WTC11 (cell line): Measurements from ENCODE around the gene KRTAP5-9. TPM values are rescaled to one million over a fixed set of nuclear protein-coding genes. Genes with fewer than 3 reads are reported as not detected.
"Not testable (repeated sequence)": the region's sequence is repeated elsewhere in the genome, so short reads cannot be mapped to it uniquely, and the experiment has no call there.

Source experiments
- ATAC-seq: fragments of 200-7000 bp; cut with Tn5 transposase; 2 replicates; pipeline ENCODE4 v1.10.0; 2021; ENCODE audit warnings: mild to moderate bottlenecking, moderate library complexity
- CTCF ChIA-PET: fragments of 300-600 bp; sonication (Branson Sonifier 250); formaldehyde crosslinking; loops from one replicate; lab custom pipeline; 2021; ENCODE audit warnings: antibody characterized with exemption; lab: Charles Lee
- POLR2A ChIA-PET: fragments of 350-600 bp; sonication (Branson Sonifier 250); formaldehyde crosslinking; loops from one replicate; lab custom pipeline; 2021; ENCODE audit warnings: antibody characterized with exemption; lab: Charles Lee
- DNase-seq: peaks from one replicate; pipeline ENCODE4 v3.0.0; 2021; ENCODE audit warnings: low spot score
- H3K27ac Mint-ChIP-seq: 2 replicates; pipeline ENCODE4 v1.8.0; 2021; ENCODE audit warnings: mixed read lengths
- H3K27me3 Mint-ChIP-seq: 2 replicates; pipeline ENCODE4 v1.8.0; 2021; ENCODE audit warnings: low read depth, mild to moderate bottlenecking, moderate library complexity, mixed read lengths
- H3K36me3 Mint-ChIP-seq: 2 replicates; pipeline ENCODE4 v1.8.0; 2021; ENCODE audit warnings: mixed read lengths
- H3K4me1 Mint-ChIP-seq: 2 replicates; pipeline ENCODE4 v1.8.0; 2022; ENCODE audit warnings: mixed read lengths
- H3K4me3 Mint-ChIP-seq: 2 replicates; pipeline ENCODE4 v1.8.0; 2021; ENCODE audit warnings: mild to moderate bottlenecking, moderate library complexity, mixed read lengths
- H3K9me3 Mint-ChIP-seq: 2 replicates; pipeline ENCODE4 v1.8.0; 2021; ENCODE audit warnings: mixed read lengths
- AR ChIP-seq: fragments of 250-450 bp; sonication (Bioruptor Pico); IDR thresholded peaks from 2 replicates; pipeline ENCODE4 v1.9.0; 2021; ENCODE audit warnings: mild to moderate bottlenecking
- E2F1 ChIP-seq: sonication (generic); formaldehyde crosslinking; IDR thresholded peaks from 2 replicates; pipeline ENCODE4 v1.8.0; 2022; ENCODE audit warnings: mild to moderate bottlenecking, missing genetic modification reagents
- ETV6 ChIP-seq: sonication (generic); formaldehyde crosslinking; IDR thresholded peaks from 2 replicates; pipeline ENCODE4 v1.8.1; 2022; ENCODE audit warnings: mild to moderate bottlenecking, missing genetic modification reagents
- HMGA2 ChIP-seq: fragments of 250-450 bp; sonication (Bioruptor Pico); IDR thresholded peaks from 2 replicates; pipeline ENCODE4 v1.4.0; 2021; ENCODE audit warnings: mild to moderate bottlenecking, moderate library complexity
- KAT7 ChIP-seq: sonication (generic); formaldehyde crosslinking; IDR thresholded peaks from 2 replicates; pipeline ENCODE4 v1.8.1; 2023; ENCODE audit warnings: missing genetic modification reagents, mild to moderate bottlenecking, borderline replicate concordance
- NR3C1 ChIP-seq: sonication (generic); formaldehyde crosslinking; conservative IDR thresholded peaks from 2 replicates; pipeline ENCODE4 v1.8.1; 2023; ENCODE audit warnings: low read depth, mild to moderate bottlenecking, missing genetic modification reagents
- ZNF138 ChIP-seq: sonication (generic); formaldehyde crosslinking; conservative IDR thresholded peaks from 2 replicates; pipeline ENCODE4 v1.8.1; 2022; ENCODE audit warnings: mild to moderate bottlenecking, moderate library complexity, missing genetic modification reagents
- ZNF317 ChIP-seq: sonication (generic); formaldehyde crosslinking; IDR thresholded peaks from 2 replicates; pipeline ENCODE4 v1.8.1; 2023; ENCODE audit warnings: low read depth, mild to moderate bottlenecking, moderate library complexity, missing genetic modification reagents, borderline replicate concordance
- total RNA-seq: library from RNA; stranded (reverse); gene quantifications from 3 replicates; pipeline ENCODE4 v1.2.3, GENCODE V29; 2021
- TF ChIP-seq, protein P1 (sequence below): fragments of 250-450 bp; sonication (Bioruptor Pico); IDR thresholded peaks from 2 replicates; pipeline ENCODE4 v1.8.0; 2021; ENCODE audit warnings: mild to moderate bottlenecking
- TF ChIP-seq, protein P2 (sequence below): sonication (generic); formaldehyde crosslinking; IDR thresholded peaks from 2 replicates; pipeline ENCODE4 v1.8.1; 2023; ENCODE audit warnings: mild to moderate bottlenecking, moderate library complexity, missing genetic modification reagents
- TF ChIP-seq, protein P3 (sequence below): fragments of 250-450 bp; sonication (Bioruptor Pico); conservative IDR thresholded peaks from 2 replicates; pipeline ENCODE4 v1.9.0; 2021; ENCODE audit warnings: mild to moderate bottlenecking

Gene KRTAP5-9
- total RNA-seq, 1 experiment from 2014 or later: not detected

DNA sequence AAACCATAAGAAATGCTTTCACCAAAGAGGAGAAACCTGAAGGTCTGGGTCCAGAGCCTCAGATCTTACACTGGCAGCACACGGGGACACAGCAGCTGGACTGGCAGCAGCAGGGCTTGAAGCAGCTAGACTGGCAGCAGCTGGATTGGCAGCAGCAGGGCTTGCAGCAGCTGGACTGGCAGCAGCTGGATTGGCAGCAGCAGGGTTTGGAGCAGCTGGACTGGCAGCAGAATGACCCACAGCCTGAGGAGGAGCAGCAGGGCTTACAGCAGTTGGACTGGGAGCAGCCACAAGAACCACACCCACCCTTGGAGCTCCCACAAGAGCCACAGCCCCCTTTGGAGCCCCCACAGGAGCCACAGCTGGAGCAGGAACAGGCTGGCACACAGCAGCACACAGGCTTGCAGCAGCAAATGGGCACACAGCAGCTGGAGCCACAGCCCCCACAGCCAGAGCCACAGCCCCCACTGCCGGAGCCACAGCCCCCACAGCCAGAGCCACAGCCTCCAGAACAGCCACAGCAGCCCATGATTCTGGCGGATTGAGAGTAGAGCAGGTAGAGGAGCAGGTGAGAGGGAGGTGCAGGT, 34.2 kb downstream of the KRTAP5-9 start, which contains the start of gene KRTAP5-11:
TSS of gene KRTAP5-11 (minus strand) at position 567 of the 587 bp plus-strand sequence. CDS start at position 529, 38 bp downstream.
- TF ChIP-seq, protein P1, sequence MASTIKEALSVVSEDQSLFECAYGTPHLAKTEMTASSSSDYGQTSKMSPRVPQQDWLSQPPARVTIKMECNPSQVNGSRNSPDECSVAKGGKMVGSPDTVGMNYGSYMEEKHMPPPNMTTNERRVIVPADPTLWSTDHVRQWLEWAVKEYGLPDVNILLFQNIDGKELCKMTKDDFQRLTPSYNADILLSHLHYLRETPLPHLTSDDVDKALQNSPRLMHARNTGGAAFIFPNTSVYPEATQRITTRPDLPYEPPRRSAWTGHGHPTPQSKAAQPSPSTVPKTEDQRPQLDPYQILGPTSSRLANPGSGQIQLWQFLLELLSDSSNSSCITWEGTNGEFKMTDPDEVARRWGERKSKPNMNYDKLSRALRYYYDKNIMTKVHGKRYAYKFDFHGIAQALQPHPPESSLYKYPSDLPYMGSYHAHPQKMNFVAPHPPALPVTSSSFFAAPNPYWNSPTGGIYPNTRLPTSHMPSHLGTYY (CRISPR knock-in tag): no peak
- TF ChIP-seq, protein P2, sequence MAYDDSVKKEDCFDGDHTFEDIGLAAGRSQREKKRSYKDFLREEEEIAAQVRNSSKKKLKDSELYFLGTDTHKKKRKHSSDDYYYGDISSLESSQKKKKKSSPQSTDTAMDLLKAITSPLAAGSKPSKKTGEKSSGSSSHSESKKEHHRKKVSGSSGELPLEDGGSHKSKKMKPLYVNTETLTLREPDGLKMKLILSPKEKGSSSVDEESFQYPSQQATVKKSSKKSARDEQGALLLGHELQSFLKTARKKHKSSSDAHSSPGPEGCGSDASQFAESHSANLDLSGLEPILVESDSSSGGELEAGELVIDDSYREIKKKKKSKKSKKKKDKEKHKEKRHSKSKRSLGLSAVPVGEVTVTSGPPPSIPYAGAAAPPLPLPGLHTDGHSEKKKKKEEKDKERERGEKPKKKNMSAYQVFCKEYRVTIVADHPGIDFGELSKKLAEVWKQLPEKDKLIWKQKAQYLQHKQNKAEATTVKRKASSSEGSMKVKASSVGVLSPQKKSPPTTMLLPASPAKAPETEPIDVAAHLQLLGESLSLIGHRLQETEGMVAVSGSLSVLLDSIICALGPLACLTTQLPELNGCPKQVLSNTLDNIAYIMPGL (CRISPR knock-in tag): no peak
- TF ChIP-seq KAT7 (CRISPR knock-in tag): no peak
- no peak for TF ChIP-seq ZNF138
- TF ChIP-seq ETV6 (CRISPR knock-in tag): no peak
- no peak for TF ChIP-seq NR3C1 (CRISPR knock-in tag)
- TF ChIP-seq, protein P3, sequence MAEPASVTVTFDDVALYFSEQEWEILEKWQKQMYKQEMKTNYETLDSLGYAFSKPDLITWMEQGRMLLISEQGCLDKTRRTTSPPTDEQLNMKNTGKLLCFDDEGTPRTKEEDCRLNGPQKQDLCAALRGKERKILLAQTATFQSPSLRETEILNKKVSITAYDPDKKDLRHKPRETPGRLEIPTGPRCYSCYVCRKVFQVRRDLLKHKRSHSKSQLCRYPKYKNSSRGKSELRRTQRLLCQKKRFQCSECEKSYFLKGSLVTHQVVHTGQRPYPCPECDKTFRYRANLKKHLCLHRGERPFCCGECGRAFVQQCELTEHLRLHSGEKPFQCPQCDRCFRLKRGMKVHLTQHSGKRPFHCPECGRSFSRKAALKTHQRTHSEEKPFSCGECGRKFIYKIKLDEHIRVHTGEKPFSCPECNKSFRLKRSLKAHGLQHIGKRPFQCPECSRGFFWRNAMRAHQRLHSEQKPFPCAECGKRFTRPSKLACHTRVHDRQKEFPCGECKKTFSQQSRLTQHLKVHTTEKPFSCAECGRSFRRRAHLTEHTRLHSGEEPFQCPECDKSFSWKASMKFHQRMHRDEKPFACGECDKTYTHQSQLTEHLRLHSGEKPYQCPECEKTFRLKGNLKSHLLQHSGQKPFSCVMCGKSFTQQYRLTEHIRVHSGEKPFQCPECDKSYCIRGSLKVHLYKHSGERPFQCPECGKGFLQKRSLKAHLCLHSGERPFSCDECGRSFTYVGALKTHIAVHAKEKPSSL (CRISPR knock-in tag): no peak
- TF ChIP-seq AR (CRISPR knock-in tag): no peak
- TF ChIP-seq HMGA2 (CRISPR knock-in tag): no peak
- TF ChIP-seq ZNF317 (CRISPR knock-in tag): no peak
- TF ChIP-seq E2F1: no peak
- TF ChIP-seq, all 79 proteins: peak for 0
- peaks cover 32% of the 10 kb centered on the region for H3K4me1 Mint-ChIP-seq
- ChIA-PET CTCF (interaction anchor here (3.8 kb wide), 1 partner anchor 19 kb away, joined by 19 read pairs; no protein-coding TSS in a partner anchor), POLR2A (no interaction called here)
- H3K36me3 Mint-ChIP-seq: no peaks in the 10 kb centered on the region
- no peak within 1 kb of the TSS for H3K27ac Mint-ChIP-seq
- H3K4me3 Mint-ChIP-seq: no peak within 1 kb of the TSS
- ATAC-seq (no peak), DNase-seq (no peak)
- H3K27me3 Mint-ChIP-seq: peaks cover 23% of the 10 kb centered on the region
- H3K9me3 Mint-ChIP-seq: no peaks in the 10 kb centered on the region

DNA sequence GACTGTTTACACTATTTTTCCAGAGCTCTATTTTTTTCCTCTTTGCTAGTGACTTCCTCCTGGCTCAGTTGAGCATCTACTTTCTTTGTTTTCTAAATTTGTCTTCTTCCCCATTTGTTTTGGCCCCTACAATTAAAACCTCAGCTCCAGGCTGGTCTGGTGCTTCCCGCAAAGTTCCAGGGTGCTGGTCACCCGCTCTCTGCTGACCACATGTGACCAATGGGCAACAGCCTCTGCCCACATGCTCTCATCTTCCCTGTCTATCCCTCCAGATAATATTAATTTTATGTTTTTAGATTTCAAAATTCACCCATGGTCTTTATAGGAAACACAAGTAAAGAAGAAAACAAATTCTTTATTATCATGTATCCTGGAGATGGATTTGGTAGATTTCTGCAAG, 34.7 kb downstream of the KRTAP5-9 start:
- CTCF ChIA-PET: interaction anchor here (3.8 kb wide), 1 partner anchor 20 kb away, joined by 19 read pairs; no protein-coding TSS in a partner anchor
- H3K9me3 Mint-ChIP-seq, DNase-seq, H3K4me3 Mint-ChIP-seq, ATAC-seq, POLR2A ChIA-PET, H3K36me3 Mint-ChIP-seq, H3K27ac Mint-ChIP-seq: not testable (repeated sequence)
- peaks cover 32% of the 10 kb centered on the region for H3K4me1 Mint-ChIP-seq
- H3K27me3 Mint-ChIP-seq: peaks cover 23% of the 10 kb centered on the region

DNA sequence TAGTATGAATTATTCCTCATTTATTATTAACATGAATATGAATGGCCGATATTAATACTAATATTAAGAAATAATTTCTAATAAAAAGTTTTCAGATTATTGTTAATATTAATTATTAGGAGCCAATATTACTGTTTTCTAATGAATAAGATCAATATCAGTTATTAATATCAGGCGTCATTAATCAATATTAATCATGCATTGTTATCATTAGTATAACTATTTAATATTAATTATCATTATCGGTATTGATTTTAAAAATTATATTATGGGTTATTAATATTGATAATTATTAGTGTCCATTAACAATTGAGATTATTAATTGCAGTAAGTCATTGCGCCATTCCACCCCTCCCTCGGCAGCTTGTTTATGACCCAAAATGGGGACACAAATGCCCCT, 37.5 kb downstream of the KRTAP5-9 start:
- CTCF ChIA-PET: not testable (repeated sequence)

GRCh38 chr11:71588314-71588713, 40.1 kb downstream of the KRTAP5-9 start:
- H3K36me3 Mint-ChIP-seq, POLR2A ChIA-PET, ATAC-seq, H3K9me3 Mint-ChIP-seq, H3K4me3 Mint-ChIP-seq, DNase-seq, H3K4me1 Mint-ChIP-seq, H3K27ac Mint-ChIP-seq, H3K27me3 Mint-ChIP-seq: not testable (repeated sequence)
- CTCF ChIA-PET: interaction anchor here (0.9 to 1.8 kb wide), 3 partner anchors 8 to 25 kb away, joined by 3 to 7 read pairs (median 3); no protein-coding TSS in a partner anchor

More for the DNA sequence above, 37.5 kb downstream of the KRTAP5-9 start:
- H3K4me3 Mint-ChIP-seq, DNase-seq, POLR2A ChIA-PET, H3K36me3 Mint-ChIP-seq, ATAC-seq, H3K9me3 Mint-ChIP-seq, H3K27ac Mint-ChIP-seq: not testable (repeated sequence)
- Mint-ChIP-seq H3K4me1 (peaks cover 25% of the 10 kb centered on the region), H3K27me3 (peaks cover 15% of the 10 kb centered on the region)

- peak; percentile 66 for DNase-seq
- POLR2A ChIA-PET, H3K27ac Mint-ChIP-seq, ATAC-seq, H3K4me1 Mint-ChIP-seq, H3K36me3 Mint-ChIP-seq, H3K27me3 Mint-ChIP-seq, H3K4me3 Mint-ChIP-seq, H3K9me3 Mint-ChIP-seq: not testable (repeated sequence)
- CTCF ChIA-PET: interaction anchor here (0.9 to 1.8 kb wide), 4 partner anchors 9 to 198 kb away, joined by 3 to 7 read pairs (median 3); no protein-coding TSS in a partner anchor
These were observed 40.8 kb downstream of the KRTAP5-9 start for GRCh38 chr11:71588822-71589545.
